Measurements from ENCODE around the gene NAV3. TPM values are rescaled to one million over a fixed set of nuclear protein-coding genes. Genes with fewer than 3 reads are reported as not detected.

NAV3 gene
- total and polyA plus RNA-seq, 7 donors = 0.47 to 4.2 (median 2.2) TPM

DNA sequence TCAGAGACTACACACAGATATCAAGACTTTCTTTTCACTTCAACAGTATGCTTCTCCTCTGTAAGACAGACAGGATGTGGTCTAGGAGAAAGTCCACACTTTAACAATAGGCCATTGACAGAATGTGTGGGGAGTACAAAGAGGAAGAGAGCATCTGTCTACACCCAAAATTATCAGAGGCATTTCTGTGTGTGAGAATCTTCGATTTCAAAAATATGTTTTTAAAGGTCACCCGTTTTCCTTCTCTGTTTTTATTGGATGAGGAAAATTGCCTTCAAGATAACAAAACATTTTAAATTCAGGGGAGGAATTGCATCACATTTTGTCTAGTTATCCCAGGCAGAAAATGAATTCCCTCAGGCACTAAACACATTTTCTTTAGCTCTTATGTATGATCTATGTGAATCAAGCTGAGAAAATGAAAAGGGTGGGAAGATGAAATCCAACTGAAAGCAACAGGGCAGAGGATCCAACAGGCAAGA lies 16.4 kb downstream of the NAV3 start:
- H3K27me3 ChIP-seq (ENCODE audit: insufficient read depth in 3 of 3, low read length in 2 of 3) = no peaks in the 10 kb centered on the region
- no peak for DNase-seq
- peak overlapping the region; percentile 43 for H3K27ac ChIP-seq
- no peak for ATAC-seq
- no peaks in the 10 kb centered on the region for H3K9me3 ChIP-seq
- H3K36me3 ChIP-seq (ENCODE audit: insufficient read depth in 1 of 2, low read depth in 1 of 2) = no peaks in the 10 kb centered on the region
- TF ChIP-seq, protein P1, sequence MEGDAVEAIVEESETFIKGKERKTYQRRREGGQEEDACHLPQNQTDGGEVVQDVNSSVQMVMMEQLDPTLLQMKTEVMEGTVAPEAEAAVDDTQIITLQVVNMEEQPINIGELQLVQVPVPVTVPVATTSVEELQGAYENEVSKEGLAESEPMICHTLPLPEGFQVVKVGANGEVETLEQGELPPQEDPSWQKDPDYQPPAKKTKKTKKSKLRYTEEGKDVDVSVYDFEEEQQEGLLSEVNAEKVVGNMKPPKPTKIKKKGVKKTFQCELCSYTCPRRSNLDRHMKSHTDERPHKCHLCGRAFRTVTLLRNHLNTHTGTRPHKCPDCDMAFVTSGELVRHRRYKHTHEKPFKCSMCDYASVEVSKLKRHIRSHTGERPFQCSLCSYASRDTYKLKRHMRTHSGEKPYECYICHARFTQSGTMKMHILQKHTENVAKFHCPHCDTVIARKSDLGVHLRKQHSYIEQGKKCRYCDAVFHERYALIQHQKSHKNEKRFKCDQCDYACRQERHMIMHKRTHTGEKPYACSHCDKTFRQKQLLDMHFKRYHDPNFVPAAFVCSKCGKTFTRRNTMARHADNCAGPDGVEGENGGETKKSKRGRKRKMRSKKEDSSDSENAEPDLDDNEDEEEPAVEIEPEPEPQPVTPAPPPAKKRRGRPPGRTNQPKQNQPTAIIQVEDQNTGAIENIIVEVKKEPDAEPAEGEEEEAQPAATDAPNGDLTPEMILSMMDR (IDR thresholded peaks at IDR 0.05) = no peak
- intact Hi-C loops (cut with DNase I) = no loop called here
- no peak overlapping the region for H3K4me3 ChIP-seq
- H3K4me1 ChIP-seq = peaks cover 10% of the 10 kb centered on the region
- WGBS, 3 donors = 20 to 38% (median 29%) methylated on average over 2 of the region's 2 CpGs

DNA sequence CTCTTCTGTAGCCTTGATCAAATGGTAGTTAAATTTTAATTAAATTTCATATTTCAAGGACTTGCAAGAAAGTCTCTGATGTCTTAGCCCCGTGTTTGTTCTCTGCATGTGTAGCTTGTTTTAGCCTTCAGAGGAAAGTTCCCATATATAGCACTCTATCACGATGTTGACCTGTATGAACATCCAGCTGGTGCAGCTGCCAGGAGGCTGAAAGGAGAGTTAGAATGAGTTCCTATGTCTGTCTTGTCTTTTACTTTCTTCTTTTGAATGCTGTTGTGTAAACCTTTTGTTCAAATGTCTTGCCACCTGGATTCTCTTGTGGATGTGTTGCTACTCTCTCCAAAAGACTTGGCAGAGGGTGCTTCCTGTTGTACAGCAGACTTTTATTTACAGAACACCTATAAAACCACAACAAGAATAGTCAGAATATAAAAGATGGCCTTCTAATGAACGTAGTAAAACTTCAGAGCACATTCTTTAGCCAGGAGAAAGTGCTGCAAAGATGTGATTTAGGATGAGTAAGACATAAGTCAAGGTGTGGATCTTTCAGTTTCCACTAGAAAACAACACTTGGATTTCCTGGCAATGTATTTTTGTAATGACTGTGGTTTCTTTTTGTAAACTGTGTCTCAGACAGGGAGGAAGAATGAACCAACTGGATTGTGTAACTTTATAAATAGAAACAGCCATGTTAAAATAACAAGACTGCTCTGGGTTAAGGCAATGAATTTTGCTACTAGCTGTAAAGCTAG lies 17.2 kb downstream of the NAV3 start:
- no peak overlapping the region for H3K4me3 ChIP-seq
- TF ChIP-seq, protein P1 (IDR thresholded peaks at IDR 0.05) = no peak
- 4 to 11% (median 10%) methylated on average over 3 of the region's 3 CpGs for WGBS, 3 donors
- ATAC-seq (peak in 3 of 4 donors; percentile 55 to 75 (median 57)), DNase-seq (no peak)
- H3K4me1 ChIP-seq = peaks cover 10% of the 10 kb centered on the region
- H3K36me3 ChIP-seq (ENCODE audit: insufficient read depth in 1 of 2, low read depth in 1 of 2) = no peaks in the 10 kb centered on the region
- no peaks in the 10 kb centered on the region for H3K27me3 ChIP-seq (ENCODE audit: insufficient read depth in 3 of 3, low read length in 2 of 3)
- H3K9me3 ChIP-seq = no peaks in the 10 kb centered on the region
- H3K27ac ChIP-seq = peak overlapping the region; percentile 43
- intact Hi-C loops (cut with DNase I) = no loop called here

DNA sequence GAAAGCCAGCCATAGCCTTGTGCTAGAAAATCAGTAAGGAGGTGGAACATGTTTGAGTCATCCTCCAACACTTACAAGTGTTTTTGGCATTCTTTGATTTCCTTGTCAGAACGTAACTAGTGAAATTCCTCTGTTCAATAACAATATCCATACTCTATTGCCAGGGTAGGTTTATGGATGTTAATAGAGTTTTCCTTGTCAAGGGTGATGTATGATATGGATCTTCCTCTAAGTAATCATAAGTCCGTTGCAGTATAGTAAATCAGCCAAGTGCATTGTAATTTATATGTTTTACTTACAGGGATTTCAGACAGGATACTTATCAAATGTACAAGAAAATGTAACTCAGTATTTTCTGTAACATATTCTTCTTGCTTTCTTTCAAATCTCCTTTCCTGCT lies 19.4 kb downstream of the NAV3 start:
- H3K27ac ChIP-seq = no peak overlapping the region
- DNase-seq = no peak
- H3K4me1 ChIP-seq = peaks cover 10% of the 10 kb centered on the region
- no peaks in the 10 kb centered on the region for H3K9me3 ChIP-seq
- TF ChIP-seq, protein P1 (IDR thresholded peaks at IDR 0.05) = no peak
- intact Hi-C loops (cut with DNase I) = no loop called here
- H3K36me3 ChIP-seq (ENCODE audit: insufficient read depth in 1 of 2, low read depth in 1 of 2) = no peaks in the 10 kb centered on the region
- WGBS, 3 donors = 76 to 81% (median 79%) methylated on average over 2 of the region's 2 CpGs
- ATAC-seq = no peak
- H3K27me3 ChIP-seq (ENCODE audit: insufficient read depth in 3 of 3, low read length in 2 of 3) = no peaks in the 10 kb centered on the region
- no peak overlapping the region for H3K4me3 ChIP-seq

DNA sequence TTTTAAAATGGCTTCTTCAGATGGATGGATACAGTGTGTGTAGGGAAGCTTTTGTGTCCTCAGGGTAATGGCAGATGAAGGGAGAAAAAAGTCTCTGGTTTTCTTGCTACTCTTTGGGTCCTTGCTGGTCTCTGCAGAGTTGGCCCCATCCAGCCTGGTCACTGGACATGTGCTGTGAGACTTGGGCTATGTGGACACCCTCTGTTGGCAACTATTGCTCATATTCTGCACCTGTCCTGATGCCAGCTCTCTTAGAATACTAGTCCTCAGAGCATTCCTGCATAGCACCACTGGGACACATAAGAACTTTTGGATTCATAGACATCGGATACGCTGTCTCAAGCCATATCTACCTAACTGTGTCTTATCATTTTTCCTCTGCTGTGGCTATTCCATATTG lies 20.0 kb downstream of the NAV3 start:
- TF ChIP-seq, protein P1 (IDR thresholded peaks at IDR 0.05) = no peak
- no peak for DNase-seq
- Histone ChIP-seq H3K27me3 (ENCODE audit: insufficient read depth in 3 of 3, low read length in 2 of 3) (no peaks in the 10 kb centered on the region), H3K4me1 (peaks cover 10% of the 10 kb centered on the region), H3K9me3 (no peaks in the 10 kb centered on the region), H3K27ac (no peak overlapping the region), H3K36me3 (ENCODE audit: insufficient read depth in 1 of 2, low read depth in 1 of 2) (no peaks in the 10 kb centered on the region), H3K4me3 (no peak overlapping the region)
- no peak for ATAC-seq
- intact Hi-C loops (cut with DNase I) = no loop called here
- 50 to 84% (median 79%) methylated on average over 2 of the region's 2 CpGs for WGBS, 3 donors
